Motor neuron (in vitro differentiated cells): ENCODE data around the gene CFAP46. TPM values are rescaled to one million over a fixed set of nuclear protein-coding genes. Genes with fewer than 3 reads are reported as not detected.

ENCODE experiments used
- ATAC-seq, 8 experiments: fragments of 200-7000 bp; cut with Tn5 transposase; replicated peaks in 6 of 8; 2 replicates each; pipeline ENCODE4 v1.8.0; 2021; ENCODE audit warnings: mild to moderate bottlenecking in 8 of 8, moderate library complexity in 8 of 8
- H3K27ac ChIP-seq, 2 donors: fragments of 250-450 bp; sonication (Bioruptor Pico); 2 replicates each; pipeline ENCODE4 v1.9.0; 2021; ENCODE audit warnings: antibody characterized with exemption in 2 of 2, mild to moderate bottlenecking in 2 of 2, moderate library complexity in 1 of 2
- H3K4me1 ChIP-seq, 2 donors: fragments of 250-450 bp; sonication (Bioruptor Pico); replicated peaks in 1 of 2; 2 replicates each; pipeline ENCODE4 v1.6.1; 2021; ENCODE audit warnings: antibody characterized with exemption in 2 of 2, mild to moderate bottlenecking in 2 of 2, moderate library complexity in 1 of 2
- H3K4me3 ChIP-seq, 5 donors: fragments of 250-450 bp; sonication (Bioruptor Pico); 2 replicates each; pipeline ENCODE4 v1.9.0; 2021; ENCODE audit warnings: antibody characterized with exemption in 5 of 5, mild to moderate bottlenecking in 5 of 5, moderate library complexity in 4 of 5
- WGBS, 10 experiments: fragments of 450-650 bp; shearing (Covaris generic); methylation state at CpG; one replicate each; pipeline ENCODE4 v1.0.0; 2022; 5-methylcytosine and 5-hydroxymethylcytosine counted together
- in situ Hi-C, 9 experiments: fragments of 400-800 bp; cut with MboI; loops; one replicate each; pipeline ENCODE4 v1.15.0; 2021; ENCODE audit warnings: low sequenced_read_pairs in 9 of 9, low pct_unique_long_range_greater_than_20kb in 2 of 9; ENCODE audit not compliant: unreplicated experiment in 9 of 9
- total RNA-seq, 8 experiments: library from RNA; unstranded; fragments of 300-600 nt; gene quantifications; 2 replicates each; pipeline versions ENCODE4 v1.2.3 to v1.2.4, GENCODE V29; 2022

The CFAP46 gene
- total RNA-seq, 8 experiments from 2014 or later: 1.2 to 15.5 (median 2.7) TPM

DNA sequence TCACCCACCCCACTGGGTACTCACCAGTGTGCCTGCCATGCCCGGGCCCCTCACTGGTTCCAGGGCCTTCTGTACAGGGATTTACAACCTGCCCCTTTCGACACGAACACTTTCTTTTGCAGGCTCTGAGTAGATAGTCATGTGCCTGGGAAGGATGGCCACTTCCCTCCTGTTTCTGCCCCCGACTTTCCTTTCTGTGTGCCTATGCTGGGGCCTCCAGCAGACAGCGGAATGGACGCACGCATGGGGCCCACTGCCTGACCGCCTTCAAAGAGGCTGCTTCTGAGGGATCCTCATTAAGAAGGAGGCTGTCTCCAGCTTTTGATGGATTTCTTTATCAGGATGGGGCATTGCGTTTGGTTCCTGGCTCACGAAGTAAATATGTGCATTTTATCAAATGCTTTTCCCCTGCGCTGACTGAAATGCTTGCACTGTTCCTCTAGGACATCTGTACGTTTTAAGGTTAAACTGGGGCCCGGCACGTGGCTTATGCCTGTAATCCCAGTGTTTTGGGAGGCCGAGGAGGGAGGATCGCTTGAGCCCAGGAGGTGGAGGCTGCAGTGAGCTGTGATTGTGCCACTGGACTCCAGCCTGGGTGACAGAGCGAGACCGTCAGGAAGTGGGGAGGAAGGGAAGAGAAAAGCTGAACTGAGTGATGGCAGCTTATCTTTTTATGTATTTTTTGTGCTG lies 127.1 kb downstream of the CFAP46 start:
- ATAC-seq: peak in 4 of 8 experiments; percentile 37 to 76 (median 58)
- 0 to 89% (median 74%) methylated on average over 1 to 14 of the region's 18 CpGs for WGBS, 10 experiments
- H3K4me1 ChIP-seq: peaks cover 2 to 14% of the 10 kb centered on the region in 2 donors
- no peak overlapping the region for H3K27ac ChIP-seq
- no peak overlapping the region for H3K4me3 ChIP-seq
- in situ Hi-C loops: no loop called here

- WGBS, 10 experiments: 0 to 100% methylated on average over 2 to 3 of the region's 16 CpGs; no CpG with 5 or more reads in 8 of the 10 experiments
- in situ Hi-C loops: no loop called here
- H3K4me1 ChIP-seq: peaks cover 2 to 14% of the 10 kb centered on the region in 2 donors
- no peak overlapping the region for H3K27ac ChIP-seq
- no peak for ATAC-seq
- no peak overlapping the region for H3K4me3 ChIP-seq
Measured at GRCh38 chr10:132814469-132814856, 127.9 kb downstream of the CFAP46 start.

DNA sequence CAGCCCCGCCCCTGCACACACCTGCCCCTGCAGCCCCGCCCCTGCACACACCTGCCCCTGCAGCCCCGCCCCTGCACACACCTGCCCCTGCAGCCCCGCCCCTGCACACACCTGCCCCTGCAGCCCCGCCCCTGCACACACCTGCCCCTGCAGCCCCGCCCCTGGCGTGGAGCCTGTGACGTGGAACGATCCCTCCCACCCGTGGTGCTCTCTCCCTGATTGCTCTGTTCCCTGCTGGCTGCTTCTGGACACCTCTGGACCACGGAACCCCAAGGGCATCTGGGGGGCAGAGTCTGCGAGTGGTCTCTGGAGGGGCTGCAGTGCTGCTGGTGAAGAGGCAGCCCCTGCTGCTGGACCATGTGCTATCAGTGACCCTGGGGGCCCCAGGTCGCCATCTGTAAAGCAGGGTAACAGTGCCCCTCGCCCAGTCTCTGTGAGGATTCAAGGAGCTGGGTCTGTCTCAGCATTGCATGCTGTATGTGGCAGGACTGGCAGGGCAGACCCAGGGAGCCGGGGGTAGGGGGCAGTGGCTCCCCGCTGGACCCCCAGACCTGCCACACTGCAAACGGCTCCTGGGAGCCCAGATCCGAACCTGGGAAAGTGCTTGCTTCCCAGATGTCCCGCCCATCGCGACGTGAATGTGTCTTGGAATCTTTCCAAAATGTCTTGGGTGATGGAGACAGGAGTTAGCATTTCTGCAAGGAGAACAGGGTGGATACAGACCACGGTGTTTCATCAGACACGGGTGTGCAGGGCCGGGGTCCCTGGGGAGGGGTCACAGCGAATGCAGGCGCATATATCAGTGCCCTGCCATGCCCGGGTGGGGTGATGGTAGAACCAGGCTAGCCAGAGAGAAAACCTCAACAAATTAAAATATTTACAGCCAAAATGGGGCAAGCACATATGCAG lies 128.6 kb downstream of the CFAP46 start:
- WGBS, 10 experiments: 0 to 100% (median 82%) methylated on average over 1 to 3 of the region's 28 CpGs; no CpG with 5 or more reads in 5 of the 10 experiments

DNA sequence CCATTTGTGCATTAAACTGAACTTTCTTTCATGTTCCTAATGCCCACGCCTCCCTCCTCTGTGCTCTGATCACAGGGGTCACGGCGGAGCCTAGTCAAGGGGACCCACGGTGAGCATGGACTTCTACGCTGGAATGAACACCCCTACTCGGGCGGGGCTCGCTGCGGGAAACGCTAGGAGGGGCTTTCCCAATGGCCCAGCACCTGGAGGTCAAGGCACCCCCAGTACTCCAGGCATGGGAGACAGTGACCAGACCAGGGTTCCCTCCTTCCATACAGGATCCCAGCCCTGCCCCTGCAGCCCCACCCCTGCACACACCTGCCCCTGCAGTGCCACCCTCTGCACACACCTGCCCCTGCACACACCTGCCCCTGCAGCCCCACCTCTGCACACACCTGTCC lies 129.4 kb downstream of the CFAP46 start:
- WGBS, 10 experiments: 77 to 100% methylated on average over 4 to 5 of the region's 10 CpGs; no CpG with 5 or more reads in 8 of the 10 experiments
- Histone ChIP-seq H3K4me1 (peaks cover 12 to 23% of the 10 kb centered on the region in 2 donors), H3K27ac (no peak overlapping the region), H3K4me3 (no peak overlapping the region)
- no peak for ATAC-seq
- in situ Hi-C loops: no loop called here

More for the DNA sequence above, 128.6 kb downstream of the CFAP46 start:
- Histone ChIP-seq H3K4me3 (no peak overlapping the region), H3K4me1 (peaks cover 4 to 15% of the 10 kb centered on the region in 2 donors), H3K27ac (no peak overlapping the region)
- in situ Hi-C loops: no loop called here
- ATAC-seq: peak in 2 of 8 experiments; percentile 24 to 45

DNA sequence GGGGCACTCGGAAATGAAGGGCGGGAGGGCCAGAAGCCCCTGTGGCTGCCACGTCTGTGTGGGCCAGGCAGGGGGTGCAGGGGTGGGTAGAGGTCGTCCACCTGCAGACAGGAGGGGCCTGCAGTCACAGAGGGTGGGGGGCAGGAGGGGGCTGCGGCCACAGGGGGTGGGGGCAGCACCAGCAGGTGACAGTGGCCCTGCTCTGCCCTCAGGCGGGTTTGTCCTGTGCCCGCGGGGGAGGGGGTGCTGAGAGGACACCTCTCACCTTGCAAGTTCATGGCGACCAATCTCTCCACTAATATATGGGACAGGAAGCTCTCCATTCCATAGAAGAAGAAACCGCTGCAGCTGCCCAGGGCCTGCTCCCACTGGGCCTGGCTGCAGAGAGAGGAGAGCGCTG lies 129.8 kb downstream of the CFAP46 start:
- 50 to 100% (median 80%) methylated on average over 1 of the region's 11 CpGs; no CpG with 5 or more reads in 7 of the 10 experiments for WGBS, 10 experiments
- no peak overlapping the region for H3K4me3 ChIP-seq
- peaks cover 12 to 26% of the 10 kb centered on the region in 2 donors for H3K4me1 ChIP-seq
- in situ Hi-C loops: no loop called here
- ATAC-seq: no peak
- H3K27ac ChIP-seq: no peak overlapping the region

- H3K4me1 ChIP-seq: peaks cover 12 to 26% of the 10 kb centered on the region in 2 donors
- in situ Hi-C loops: no loop called here
- H3K4me3 ChIP-seq: no peak overlapping the region
- ATAC-seq: no peak
- 74 to 89% methylated on average over 3 to 7 of the region's 26 CpGs; no CpG with 5 or more reads in 8 of the 10 experiments for WGBS, 10 experiments
- H3K27ac ChIP-seq: no peak overlapping the region
Measured at GRCh38 chr10:132811891-132812481, 130.4 kb downstream of the CFAP46 start.

DNA sequence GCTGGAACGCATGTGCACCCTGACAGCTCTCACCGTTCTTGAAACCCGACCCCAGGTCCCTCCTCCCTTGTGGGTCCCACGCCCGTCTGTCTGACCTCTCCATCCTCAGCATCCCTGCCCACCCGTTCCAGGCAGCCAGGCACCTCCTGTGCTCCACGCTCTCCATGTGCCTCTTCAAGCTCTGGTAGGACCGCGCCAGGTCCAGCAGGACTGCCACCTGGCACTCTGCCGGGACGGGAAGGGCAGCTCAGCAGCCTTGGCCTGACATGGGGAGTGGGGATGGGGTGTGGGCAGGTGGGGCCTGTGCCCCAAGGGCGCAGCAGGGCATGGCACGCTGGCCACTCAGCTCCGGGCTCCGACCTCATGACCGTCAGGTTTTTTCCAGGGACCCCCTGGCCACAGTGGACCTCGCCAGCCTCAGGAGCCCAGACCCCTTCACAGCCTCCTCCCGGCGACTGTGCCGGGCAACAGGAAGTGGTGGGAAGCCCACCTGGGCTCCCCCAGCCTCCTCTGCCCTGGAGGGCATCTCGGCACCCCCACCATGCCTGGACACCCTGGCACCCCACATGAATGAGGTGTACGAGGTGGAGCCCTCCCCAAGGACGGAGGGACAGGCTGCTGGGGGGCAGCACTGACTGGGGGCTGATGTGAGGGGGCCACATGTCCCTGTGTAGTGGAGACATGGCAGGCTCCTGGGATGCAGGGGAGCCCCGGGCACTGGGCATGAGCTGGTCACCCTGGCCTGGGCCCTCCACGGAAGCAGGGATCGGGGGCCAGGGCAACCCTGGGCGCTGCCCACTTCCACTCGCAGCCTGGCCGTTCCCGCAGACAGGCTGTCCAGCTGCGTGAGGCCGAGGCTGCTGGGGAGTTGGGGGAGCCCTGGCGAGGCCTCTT lies 131.3 kb downstream of the CFAP46 start:
- no peak overlapping the region for H3K27ac ChIP-seq
- H3K4me3 ChIP-seq: no peak overlapping the region
- WGBS, 10 experiments: 17 to 53% (median 29%) methylated on average over 2 to 5 of the region's 33 CpGs; no CpG with 5 or more reads in 6 of the 10 experiments
- ATAC-seq: no peak
- in situ Hi-C loops: no loop called here
- peaks cover 18 to 26% of the 10 kb centered on the region in 2 donors for H3K4me1 ChIP-seq

DNA sequence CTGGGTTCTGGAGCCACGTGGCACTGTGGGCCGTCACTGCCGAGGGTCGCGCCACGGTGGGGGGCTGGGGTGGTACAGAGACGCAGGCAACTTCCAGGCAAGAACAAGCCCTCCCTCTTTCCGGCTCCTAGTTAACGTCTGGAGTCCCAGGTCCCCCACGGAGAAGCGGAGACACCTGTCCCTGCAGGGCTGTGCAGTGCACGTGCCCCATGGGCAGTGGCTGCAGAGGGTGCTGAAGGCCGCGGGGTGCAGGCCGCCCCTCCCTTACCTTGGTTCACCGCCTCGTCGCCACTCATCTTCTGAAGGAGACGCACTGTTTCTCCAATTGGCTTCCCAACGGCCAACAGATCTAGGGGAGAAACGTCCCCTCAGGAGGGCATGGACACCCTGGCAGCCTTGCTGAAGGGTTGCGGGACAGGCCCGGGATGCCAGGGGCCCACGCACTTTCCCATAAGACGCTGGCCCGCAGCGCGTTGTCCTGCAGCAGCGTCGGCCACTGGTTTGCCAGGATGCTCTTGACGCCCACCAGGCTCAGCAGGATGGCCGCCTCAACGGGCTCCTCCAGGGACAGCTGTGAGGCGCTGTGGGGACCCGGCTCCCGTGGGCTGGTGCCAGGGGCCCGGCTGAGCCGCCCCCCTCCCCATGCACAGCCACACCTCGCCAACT lies 132.1 kb downstream of the CFAP46 start:
- in situ Hi-C loops: no loop called here
- H3K27ac ChIP-seq: no peak overlapping the region
- H3K4me1 ChIP-seq: peaks cover 25 to 30% of the 10 kb centered on the region in 2 donors
- 0 to 60% (median 28%) methylated on average over 1 to 6 of the region's 39 CpGs; no CpG with 5 or more reads in 7 of the 10 experiments for WGBS, 10 experiments
- no peak overlapping the region for H3K4me3 ChIP-seq
- no peak for ATAC-seq

DNA sequence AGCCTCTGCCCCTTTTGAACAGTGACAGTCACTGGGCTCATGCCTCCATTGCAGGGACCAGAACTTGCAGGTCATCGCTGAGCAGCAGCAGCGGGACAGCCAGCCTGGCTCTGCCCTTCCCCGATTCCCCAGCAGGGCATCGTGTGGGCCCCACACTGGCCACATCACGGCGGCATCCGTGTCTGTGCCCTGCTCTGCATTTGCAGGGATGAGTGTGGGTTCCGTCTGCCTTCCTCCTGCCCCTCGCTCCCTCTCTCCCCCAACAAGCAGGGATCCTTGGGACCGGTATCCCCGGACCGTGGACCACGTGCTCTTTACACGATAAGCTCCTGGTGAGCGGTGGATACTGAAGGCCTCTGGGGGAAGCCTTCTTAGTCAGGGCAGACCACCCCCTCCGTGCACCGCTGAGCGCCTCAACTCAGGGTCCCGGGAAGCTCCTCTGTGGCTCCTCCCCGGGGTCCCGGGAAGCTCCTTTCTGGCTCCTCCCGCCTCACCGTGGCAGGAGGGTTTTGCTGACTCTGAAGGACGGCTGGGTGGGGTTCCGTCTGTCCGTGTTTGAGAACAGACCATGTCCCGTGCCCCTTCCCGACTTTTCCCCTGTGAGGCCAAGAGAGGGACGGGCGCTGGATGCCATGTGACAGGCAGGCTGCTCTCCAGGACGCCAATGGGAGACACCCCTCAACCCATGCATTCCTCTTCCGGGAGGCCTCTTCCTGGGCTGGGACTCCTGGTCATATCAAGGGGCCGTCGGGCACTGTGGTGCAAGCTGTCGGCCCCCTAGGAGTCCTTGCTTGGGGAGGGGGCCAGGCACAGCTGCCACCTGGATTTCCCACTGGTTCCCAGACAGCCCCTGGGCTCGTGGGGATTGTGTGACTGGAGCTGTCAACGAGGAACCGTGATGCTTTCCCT lies 132.9 kb downstream of the CFAP46 start:
- WGBS, 10 experiments: 37 to 100% (median 80%) methylated on average over 2 to 16 of the region's 38 CpGs; no CpG with 5 or more reads in 4 of the 10 experiments
- in situ Hi-C loops: no loop called here
- no peak for ATAC-seq
- H3K4me1 ChIP-seq: peaks cover 33% of the 10 kb centered on the region in 2 donors
- H3K27ac ChIP-seq: no peak overlapping the region
- H3K4me3 ChIP-seq: no peak overlapping the region

- no peak overlapping the region for H3K4me3 ChIP-seq
- H3K4me1 ChIP-seq: peaks cover 32 to 38% of the 10 kb centered on the region in 2 donors
- in situ Hi-C loops: no loop called here
- peak in 5 of 8 experiments; percentile 52 to 79 (median 74) for ATAC-seq
- WGBS, 10 experiments: 17 to 100% (median 43%) methylated on average over 2 to 9 of the region's 42 CpGs; no CpG with 5 or more reads in 6 of the 10 experiments
- H3K27ac ChIP-seq: peak overlapping the region in 1 of 2 donors; percentile 0
Measured at GRCh38 chr10:132808383-132809231, 133.8 kb downstream of the CFAP46 start.
